ENCODE measurements around the gene GPATCH1.
A peak's percentile ranks its signal among the peaks of the same experiment; 100 is the strongest.

The GPATCH1 gene

GRCh38 chr19:33039815-33040214 lies 41.2 kb upstream of the GPATCH1 start (continued):
- peak; percentile 82 for TF ChIP-seq ZNF362 (tag by site-specific recombination; IDR thresholded peaks at IDR 0.05)
- no peak for TF ChIP-seq HIC1 (tag by site-specific recombination; IDR thresholded peaks at IDR 0.05)

GRCh38 chr19:33040994-33041827 lies 39.8 kb upstream of the GPATCH1 start:
- CTCF ChIA-PET = interaction anchor here (0.6 to 1.3 kb wide), 7 partner anchors 11 to 92 kb away, joined by 3 to 6 read pairs (median 3); no protein-coding TSS in a partner anchor
- peaks cover 16% of the 10 kb centered on the region for H3K4me1 ChIP-seq (ENCODE audit: control insufficient read depth, insufficient read depth, low read length)
- peaks cover 10 to 61% of the 10 kb centered on the region in 2 experiments for H3K36me3 ChIP-seq (ENCODE audit: control insufficient read depth in 2 of 2, insufficient read depth in 1 of 2, low read length in 2 of 2)
- POLR2A ChIA-PET = interaction anchor here (0.6 to 1.8 kb wide), 8 partner anchors 8 to 136 kb away, joined by 3 to 8 read pairs (median 4); partner anchors contain the start of genes CEP89, FAAP24 and GPATCH1
- H3K27ac ChIP-seq (ENCODE audit: extremely low read depth, low read depth, low read length) = peak overlapping the region; percentile 96
- no peaks in the 10 kb centered on the region for H3K9me3 ChIP-seq (ENCODE audit: control insufficient read depth, insufficient read depth, low read depth, low read length)
- H3K4me3 ChIP-seq (ENCODE audit: low read depth, low read length) = no peak overlapping the region
- TF ChIP-seq ZFP69B (tag by site-specific recombination; IDR thresholded peaks at IDR 0.05) = peak; percentile 64
- no peak for TF ChIP-seq ZNF548 (tag by site-specific recombination; IDR thresholded peaks at IDR 0.05)
- no peak for TF ChIP-seq ZNF704 (tag by site-specific recombination; IDR thresholded peaks at IDR 0.05)
- no peak for TF ChIP-seq ZNF311 (tag by site-specific recombination; IDR thresholded peaks at IDR 0.05; ENCODE audit: borderline replicate concordance)
- 0 out of 2 replicates have a peak, but pooled peaks have one; percentile 31 for TF ChIP-seq BCL11A (tag by site-specific recombination; IDR thresholded peaks at IDR 0.05; ENCODE audit: low read depth)
- peak; percentile 74; the same call in 1 of the 2 replicates for TF ChIP-seq ZSCAN30 (tag by site-specific recombination; IDR thresholded peaks at IDR 0.05)
- 0 out of 2 replicates have a peak, but pooled peaks have one; percentile 9 for TF ChIP-seq WT1 (tag by site-specific recombination; IDR thresholded peaks at IDR 0.05)
- TF ChIP-seq ZNF366 (tag by site-specific recombination; conservative IDR thresholded peaks at IDR 0.05) = peak; percentile 56; the same call in 1 of the 2 replicates
- TF ChIP-seq ZFP3 (tag by site-specific recombination; IDR thresholded peaks at IDR 0.05; ENCODE audit: low read depth) = no peak
- TF ChIP-seq OSR2 (tag by site-specific recombination; IDR thresholded peaks at IDR 0.05) = peak; percentile 74
- peak; percentile 93 for TF ChIP-seq ZBTB48 (tag by site-specific recombination; IDR thresholded peaks at IDR 0.05)
- peak; percentile 39; the same call in 1 of the 2 replicates for TF ChIP-seq ZNF518A (tag by site-specific recombination; conservative IDR thresholded peaks at IDR 0.05; ENCODE audit: low read depth)
- TF ChIP-seq SP7 (tag by site-specific recombination; IDR thresholded peaks at IDR 0.05) = peak; percentile 82
- TF ChIP-seq PRDM6 (tag by site-specific recombination; IDR thresholded peaks at IDR 0.05) = peak; percentile 63; the same call in 1 of the 2 replicates
- peak; percentile 83 for TF ChIP-seq GLIS2 (tag by site-specific recombination; IDR thresholded peaks at IDR 0.05)
- 0 out of 2 replicates have a peak, but pooled peaks have one; percentile 14 for TF ChIP-seq ZNF701 (tag by site-specific recombination; IDR thresholded peaks at IDR 0.05)
- TF ChIP-seq ZNF26 (tag by site-specific recombination; IDR thresholded peaks at IDR 0.05) = no peak
- peak; percentile 85 for TF ChIP-seq ZIC2 (tag by site-specific recombination; IDR thresholded peaks at IDR 0.05)
- TF ChIP-seq ZNF629 (tag by site-specific recombination; IDR thresholded peaks at IDR 0.05) = peak; percentile 65; the same call in 1 of the 2 replicates
